Osteocyte (in vitro differentiated cells): ENCODE data around the gene TMEM183A. TPM values are rescaled to one million over a fixed set of nuclear protein-coding genes. Genes with fewer than 3 reads are reported as not detected.

ENCODE experiments used
- DNase-seq: peaks from one replicate; pipeline ENCODE4 v3.0.0; 2021; ENCODE audit warnings: mixed read lengths; ENCODE audit not compliant: unreplicated experiment; ENCODE audit errors: extremely low spot score
- H3K27ac Mint-ChIP-seq: one replicate; pipeline ENCODE4 v1.8.0; 2021; ENCODE audit warnings: mild to moderate bottlenecking, mixed read lengths; ENCODE audit not compliant: unreplicated experiment
- H3K27me3 Mint-ChIP-seq: one replicate; pipeline ENCODE4 v1.8.0; 2021; ENCODE audit warnings: mixed read lengths; ENCODE audit not compliant: unreplicated experiment
- H3K36me3 Mint-ChIP-seq: one replicate; pipeline ENCODE4 v1.8.0; 2021; ENCODE audit warnings: mixed read lengths; ENCODE audit not compliant: unreplicated experiment
- H3K4me1 Mint-ChIP-seq: one replicate; pipeline ENCODE4 v1.8.0; 2021; ENCODE audit warnings: mixed read lengths; ENCODE audit not compliant: unreplicated experiment
- H3K4me3 Mint-ChIP-seq: one replicate; pipeline ENCODE4 v1.8.0; 2021; ENCODE audit warnings: mild to moderate bottlenecking, moderate library complexity, mixed read lengths; ENCODE audit not compliant: unreplicated experiment
- H3K9me3 Mint-ChIP-seq: one replicate; pipeline ENCODE4 v1.8.0; 2021; ENCODE audit warnings: mixed read lengths; ENCODE audit not compliant: unreplicated experiment
- total RNA-seq: library from RNA; stranded (reverse); gene quantifications from 2 replicates; pipeline ENCODE4 v1.2.1, GENCODE V29; 2021
- TF ChIP-seq, protein P1 (sequence below): fragments of 200-600 bp; sonication (generic); IDR thresholded peaks from 2 replicates; pipeline ENCODE4 v1.5.0; 2021; ENCODE audit warnings: antibody characterized with exemption, mild to moderate bottlenecking, moderate library complexity

The TMEM183A gene
- total RNA-seq, 1 donor from 2014 or later = 59.6 TPM

DNA sequence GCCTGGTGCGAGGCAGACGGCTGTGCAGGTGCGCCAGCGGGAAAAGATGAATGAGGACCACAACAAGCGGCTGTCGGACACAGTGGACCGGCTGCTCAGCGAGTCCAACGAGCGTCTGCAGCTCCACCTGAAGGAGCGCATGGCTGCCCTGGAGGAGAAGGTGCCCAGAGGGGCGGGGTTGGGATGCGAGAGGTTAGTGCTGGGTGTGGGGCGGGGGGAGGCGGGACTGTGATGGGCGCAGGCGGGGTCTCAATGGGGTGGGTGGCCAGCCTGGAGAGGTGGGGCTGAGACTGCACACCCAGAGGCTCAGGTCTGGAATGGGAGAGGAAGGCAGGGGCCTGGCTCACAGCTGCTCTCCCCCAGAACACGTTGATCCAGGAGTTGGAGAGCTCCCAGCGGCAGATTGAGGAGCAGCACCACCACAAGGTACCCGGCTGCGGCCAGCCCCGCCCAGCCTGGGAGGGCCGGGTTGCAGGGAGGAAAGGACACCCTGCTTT is 41.4 kb downstream of the TMEM183A start:
- TF ChIP-seq, protein P1, sequence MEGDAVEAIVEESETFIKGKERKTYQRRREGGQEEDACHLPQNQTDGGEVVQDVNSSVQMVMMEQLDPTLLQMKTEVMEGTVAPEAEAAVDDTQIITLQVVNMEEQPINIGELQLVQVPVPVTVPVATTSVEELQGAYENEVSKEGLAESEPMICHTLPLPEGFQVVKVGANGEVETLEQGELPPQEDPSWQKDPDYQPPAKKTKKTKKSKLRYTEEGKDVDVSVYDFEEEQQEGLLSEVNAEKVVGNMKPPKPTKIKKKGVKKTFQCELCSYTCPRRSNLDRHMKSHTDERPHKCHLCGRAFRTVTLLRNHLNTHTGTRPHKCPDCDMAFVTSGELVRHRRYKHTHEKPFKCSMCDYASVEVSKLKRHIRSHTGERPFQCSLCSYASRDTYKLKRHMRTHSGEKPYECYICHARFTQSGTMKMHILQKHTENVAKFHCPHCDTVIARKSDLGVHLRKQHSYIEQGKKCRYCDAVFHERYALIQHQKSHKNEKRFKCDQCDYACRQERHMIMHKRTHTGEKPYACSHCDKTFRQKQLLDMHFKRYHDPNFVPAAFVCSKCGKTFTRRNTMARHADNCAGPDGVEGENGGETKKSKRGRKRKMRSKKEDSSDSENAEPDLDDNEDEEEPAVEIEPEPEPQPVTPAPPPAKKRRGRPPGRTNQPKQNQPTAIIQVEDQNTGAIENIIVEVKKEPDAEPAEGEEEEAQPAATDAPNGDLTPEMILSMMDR = no peak
- Mint-ChIP-seq H3K4me3 (no peak overlapping the region), H3K36me3 (no peaks in the 10 kb centered on the region), H3K9me3 (no peaks in the 10 kb centered on the region), H3K27me3 (peaks cover 29% of the 10 kb centered on the region), H3K27ac (no peak overlapping the region), H3K4me1 (peaks cover 14% of the 10 kb centered on the region)
- no peak for DNase-seq

DNA sequence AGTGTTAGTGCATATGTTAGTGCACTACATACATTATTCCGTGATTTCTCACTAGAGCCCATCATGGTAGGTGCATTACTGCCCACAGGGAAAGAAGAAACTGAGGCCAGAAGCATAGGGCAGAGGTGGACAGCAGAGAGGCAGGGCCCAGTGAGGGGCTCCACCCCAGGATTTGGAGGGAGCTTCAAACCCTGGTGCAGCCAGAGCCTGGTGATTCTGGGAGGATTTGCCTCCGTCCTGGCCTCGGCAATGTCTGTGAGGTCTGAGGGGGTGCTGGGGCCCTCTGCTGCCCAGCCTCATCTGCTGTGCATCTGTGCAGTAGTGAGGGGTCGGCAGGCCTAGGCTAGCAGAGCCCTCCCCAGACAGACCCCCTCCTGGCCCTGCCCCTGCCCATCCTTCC is 41.9 kb downstream of the TMEM183A start:
- no peaks in the 10 kb centered on the region for H3K36me3 Mint-ChIP-seq
- H3K27ac Mint-ChIP-seq = no peak overlapping the region
- H3K9me3 Mint-ChIP-seq = no peaks in the 10 kb centered on the region
- H3K4me3 Mint-ChIP-seq = no peak overlapping the region
- H3K27me3 Mint-ChIP-seq = peaks cover 29% of the 10 kb centered on the region
- peaks cover 14% of the 10 kb centered on the region for H3K4me1 Mint-ChIP-seq
- no peak for DNase-seq
- TF ChIP-seq, protein P1 = no peak

DNA sequence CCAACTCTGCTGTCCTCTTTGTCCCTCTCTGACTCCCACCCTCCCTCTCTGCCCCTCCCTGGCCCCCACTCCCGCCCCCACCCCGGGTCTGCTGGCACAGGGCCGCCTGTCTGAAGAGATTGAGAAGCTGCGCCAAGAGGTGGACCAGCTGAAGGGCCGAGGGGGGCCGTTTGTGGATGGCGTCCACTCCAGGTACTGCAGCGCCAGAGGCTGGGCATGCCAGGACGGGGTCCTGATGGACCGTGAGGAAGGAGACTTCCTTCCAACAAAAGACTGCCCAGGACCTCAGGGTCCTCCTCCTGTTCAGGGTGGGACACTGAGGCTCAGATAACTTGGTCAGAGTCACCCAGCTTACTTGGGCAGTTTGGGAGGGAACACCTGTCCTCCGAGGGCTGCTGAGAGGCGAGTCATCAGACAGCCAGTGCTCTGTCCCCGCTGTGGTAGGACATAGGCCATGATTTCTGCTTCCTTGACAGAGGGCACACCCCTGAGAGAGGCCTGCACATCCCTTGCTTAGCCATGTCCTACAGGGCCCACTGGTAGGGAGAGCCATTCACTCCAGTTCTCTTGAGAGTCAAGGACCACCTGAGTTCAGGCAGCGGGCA is 42.5 kb downstream of the TMEM183A start:
- Mint-ChIP-seq H3K4me1 (peaks cover 14% of the 10 kb centered on the region), H3K27me3 (peaks cover 29% of the 10 kb centered on the region), H3K4me3 (no peak overlapping the region), H3K27ac (no peak overlapping the region), H3K9me3 (no peaks in the 10 kb centered on the region), H3K36me3 (no peaks in the 10 kb centered on the region)
- TF ChIP-seq, protein P1 = no peak
- no peak for DNase-seq

DNA sequence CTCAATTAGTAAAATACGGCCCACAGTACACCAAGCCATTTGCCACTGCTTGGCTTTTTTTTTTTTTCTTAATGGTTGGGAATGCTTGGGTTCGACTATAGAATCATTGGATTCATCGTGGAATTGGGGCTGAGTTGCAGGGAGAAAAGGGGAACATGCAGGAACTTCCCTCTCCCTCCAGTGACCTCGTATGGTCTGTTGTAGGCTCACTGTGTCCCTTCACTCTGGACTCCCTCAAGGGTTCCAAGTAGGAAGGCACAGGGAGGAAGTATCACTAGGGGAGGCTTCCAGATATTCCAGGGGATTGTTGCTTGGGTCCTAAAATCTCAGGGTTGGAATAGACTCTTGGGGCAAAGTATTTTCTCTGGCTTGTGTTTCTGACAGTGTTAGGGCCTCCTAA is 43.7 kb downstream of the TMEM183A start:
- TF ChIP-seq, protein P1 = no peak
- no peak overlapping the region for H3K4me3 Mint-ChIP-seq
- no peak overlapping the region for H3K27ac Mint-ChIP-seq
- no peaks in the 10 kb centered on the region for H3K36me3 Mint-ChIP-seq
- no peaks in the 10 kb centered on the region for H3K9me3 Mint-ChIP-seq
- DNase-seq = no peak
- H3K27me3 Mint-ChIP-seq = peaks cover 25% of the 10 kb centered on the region
- peaks cover 14% of the 10 kb centered on the region for H3K4me1 Mint-ChIP-seq

DNA sequence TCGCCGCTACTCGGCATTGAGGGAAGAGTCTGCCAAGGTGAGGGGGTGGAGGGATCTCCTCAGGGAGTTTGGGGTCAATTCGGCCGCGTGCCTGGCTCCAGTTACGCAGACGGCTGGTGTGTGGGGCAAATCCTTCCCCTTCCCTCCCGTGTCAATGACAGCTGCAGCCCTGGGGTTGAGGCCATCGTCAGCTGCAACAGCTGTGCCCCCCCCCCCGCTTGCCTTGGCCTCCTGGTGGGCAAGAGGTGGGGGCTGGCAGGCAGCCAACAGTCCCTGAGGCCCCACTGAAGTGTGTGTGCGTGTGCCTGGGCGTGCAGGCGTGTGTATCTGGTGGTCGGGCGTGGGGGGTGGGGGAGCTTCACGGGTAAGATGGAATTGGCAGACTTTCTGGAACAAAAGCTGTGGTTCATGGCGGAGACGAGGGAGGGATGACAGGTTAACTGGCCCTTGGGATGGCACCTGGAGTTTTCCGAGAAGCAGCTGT is 44.7 kb downstream of the TMEM183A start:
- no peaks in the 10 kb centered on the region for H3K9me3 Mint-ChIP-seq
- no peak overlapping the region for H3K27ac Mint-ChIP-seq
- peaks cover 12% of the 10 kb centered on the region for H3K4me1 Mint-ChIP-seq
- H3K36me3 Mint-ChIP-seq = no peaks in the 10 kb centered on the region
- TF ChIP-seq, protein P1 = no peak
- no peak overlapping the region for H3K4me3 Mint-ChIP-seq
- H3K27me3 Mint-ChIP-seq = peaks cover 25% of the 10 kb centered on the region
- no peak for DNase-seq
